PC-9 (cell line): ENCODE measurements around the gene CCNH.

Experiments
- CTCF ChIP-seq: fragments of 200-600 bp; sonication (generic); conservative IDR thresholded peaks from 2 replicates; pipeline ENCODE4 v1.6.1; 2017; ENCODE audit warnings: mixed run types, antibody characterized with exemption, mild to moderate bottlenecking, moderate library complexity
- EZH2 ChIP-seq: fragments of 200-600 bp; sonication (generic); IDR thresholded peaks from 2 replicates; pipeline ENCODE4 v1.8.0; 2017; ENCODE audit warnings: antibody characterized with exemption, low read depth

DNA sequence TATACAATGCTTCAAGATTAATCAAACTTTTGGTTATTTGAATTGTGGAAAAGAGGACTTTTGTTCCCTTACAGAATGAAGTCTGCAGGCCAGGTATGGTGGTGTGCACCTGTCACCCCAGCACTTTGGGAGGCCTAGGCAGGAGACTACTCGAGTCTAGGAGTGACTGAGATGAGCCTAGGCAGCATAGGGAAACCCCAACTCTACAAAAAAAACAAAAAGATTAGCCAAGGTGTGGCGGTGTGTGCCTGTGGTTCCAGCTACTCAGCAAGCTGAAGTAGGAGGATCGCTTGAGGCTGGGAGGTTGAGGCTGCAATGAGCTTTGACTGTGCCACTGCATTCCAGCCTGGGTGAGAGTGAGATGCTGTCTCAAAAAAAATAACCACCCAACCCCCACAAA is 9.3 kb downstream of the CCNH start:
- TF ChIP-seq EZH2 (no peak), CTCF (no peak)
